Measurements from ENCODE around the gene TMEFF2.

The TMEFF2 gene

GRCh38 chr2:192194866-192195547 lies at the start of gene TMEFF2:
Gene TMEFF2, minus strand, starts transcription at chr2:192194933. Its CDS starts 409 bp downstream, at chr2:192194524.
- in situ Hi-C loops (cut with MboI; ENCODE audit: low sequenced_read_pairs), result no loop called here

- in situ Hi-C loops (cut with MboI; ENCODE audit: low sequenced_read_pairs), result no loop called here
These were observed 48.8 kb upstream of the TMEFF2 start for GRCh38 chr2:192243488-192243887.

GRCh38 chr2:192236136-192236535 lies 41.4 kb upstream of the TMEFF2 start:
- in situ Hi-C loops (cut with MboI; ENCODE audit: low sequenced_read_pairs), result no loop called here

GRCh38 chr2:192230889-192231453 lies 36.2 kb upstream of the TMEFF2 start:
- in situ Hi-C loops (cut with MboI; ENCODE audit: low sequenced_read_pairs), result no loop called here

- in situ Hi-C loops (cut with MboI; ENCODE audit: low sequenced_read_pairs), result no loop called here
These were observed 34.0 kb upstream of the TMEFF2 start for GRCh38 chr2:192228685-192229084.

GRCh38 chr2:192218970-192219369 lies 24.2 kb upstream of the TMEFF2 start:
- in situ Hi-C loops (cut with MboI; ENCODE audit: low sequenced_read_pairs), result no loop called here

GRCh38 chr2:192218377-192218776 lies 23.6 kb upstream of the TMEFF2 start:
- in situ Hi-C loops (cut with MboI; ENCODE audit: low sequenced_read_pairs), result no loop called here

- in situ Hi-C loops (cut with MboI; ENCODE audit: low sequenced_read_pairs), result no loop called here
These were observed 21.6 kb upstream of the TMEFF2 start for GRCh38 chr2:192216336-192216735.

- in situ Hi-C loops (cut with MboI; ENCODE audit: low sequenced_read_pairs), result no loop called here
These were observed 20.6 kb upstream of the TMEFF2 start for GRCh38 chr2:192215096-192215877.

- in situ Hi-C loops (cut with MboI; ENCODE audit: low sequenced_read_pairs), result no loop called here
These were observed 14.1 kb upstream of the TMEFF2 start for GRCh38 chr2:192208848-192209247.

- in situ Hi-C loops (cut with MboI; ENCODE audit: low sequenced_read_pairs), result no loop called here
These were observed 11.7 kb upstream of the TMEFF2 start for GRCh38 chr2:192206399-192206798.

GRCh38 chr2:192203876-192204275 lies 9.1 kb upstream of the TMEFF2 start:
- in situ Hi-C loops (cut with MboI; ENCODE audit: low sequenced_read_pairs), result no loop called here

- in situ Hi-C loops (cut with MboI; ENCODE audit: low sequenced_read_pairs), result no loop called here
These were observed 7.6 kb upstream of the TMEFF2 start for GRCh38 chr2:192202373-192202772.

GRCh38 chr2:192201116-192201515 lies 6.4 kb upstream of the TMEFF2 start:
- in situ Hi-C loops (cut with MboI; ENCODE audit: low sequenced_read_pairs), result no loop called here

GRCh38 chr2:192197357-192197756 lies 2.6 kb upstream of the TMEFF2 start:
- in situ Hi-C loops (cut with MboI; ENCODE audit: low sequenced_read_pairs), result no loop called here

- in situ Hi-C loops (cut with MboI; ENCODE audit: low sequenced_read_pairs), result no loop called here
These were observed 1.9 kb upstream of the TMEFF2 start for GRCh38 chr2:192196421-192197194.

- in situ Hi-C loops (cut with MboI; ENCODE audit: low sequenced_read_pairs), result no loop called here
These were observed 1.1 kb upstream of the TMEFF2 start for GRCh38 chr2:192195548-192196418.

- in situ Hi-C loops (cut with MboI; ENCODE audit: low sequenced_read_pairs), result no loop called here
These were observed 368 bp downstream of the TMEFF2 start for GRCh38 chr2:192194265-192194865.

- in situ Hi-C loops (cut with MboI; ENCODE audit: low sequenced_read_pairs), result no loop called here
These were observed 4.3 kb downstream of the TMEFF2 start for GRCh38 chr2:192190474-192190873.

- in situ Hi-C loops (cut with MboI; ENCODE audit: low sequenced_read_pairs), result no loop called here
These were observed 7.9 kb downstream of the TMEFF2 start for GRCh38 chr2:192186806-192187205.
